Ramos (cell line): Measurements from ENCODE around the gene CNDP1.

Experiments used
- in situ Hi-C: fragments of 300-500 bp; cut with MboI; formaldehyde crosslinking; loops from one replicate; pipeline ENCODE4 v1.14.3; 2022; ENCODE audit warnings: low sequenced_read_pairs; ENCODE audit not compliant: unreplicated experiment

The CNDP1 gene

GRCh38 chr18:74505776-74506175 lies 28.5 kb upstream of the CNDP1 start:
- in situ Hi-C loops: no loop called here

DNA sequence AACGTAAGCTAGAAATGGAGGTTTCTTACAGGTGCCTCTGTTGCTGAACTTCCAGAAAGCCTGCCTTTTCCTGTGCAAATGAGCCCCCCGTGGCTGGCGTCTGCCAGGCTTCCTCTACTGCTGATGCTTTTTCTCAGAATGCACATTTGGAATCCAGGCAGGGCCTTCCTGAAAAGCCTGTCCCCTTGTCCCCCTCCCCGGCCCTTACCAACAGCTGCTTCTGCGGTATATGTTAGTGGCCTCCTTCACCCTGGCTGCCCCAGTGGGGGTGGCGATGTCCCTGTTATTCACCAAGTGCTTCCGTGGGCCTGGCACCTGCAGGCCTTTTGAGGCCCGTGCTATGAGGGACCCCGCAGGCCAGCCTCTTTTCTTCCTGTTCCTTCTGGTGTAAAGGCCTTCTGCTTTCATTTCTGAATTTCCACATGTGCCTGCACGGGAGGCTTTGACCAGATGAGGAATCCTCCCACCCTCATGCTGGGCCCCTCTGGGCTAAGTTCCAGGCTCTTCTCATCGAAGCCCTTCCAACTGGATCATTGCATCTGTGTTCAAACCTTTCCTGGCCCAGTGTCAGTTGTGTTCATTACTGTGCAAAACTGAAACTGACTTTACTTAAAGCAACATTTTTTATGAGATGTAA lies 27.7 kb upstream of the CNDP1 start:
- in situ Hi-C loops: no loop called here

DNA sequence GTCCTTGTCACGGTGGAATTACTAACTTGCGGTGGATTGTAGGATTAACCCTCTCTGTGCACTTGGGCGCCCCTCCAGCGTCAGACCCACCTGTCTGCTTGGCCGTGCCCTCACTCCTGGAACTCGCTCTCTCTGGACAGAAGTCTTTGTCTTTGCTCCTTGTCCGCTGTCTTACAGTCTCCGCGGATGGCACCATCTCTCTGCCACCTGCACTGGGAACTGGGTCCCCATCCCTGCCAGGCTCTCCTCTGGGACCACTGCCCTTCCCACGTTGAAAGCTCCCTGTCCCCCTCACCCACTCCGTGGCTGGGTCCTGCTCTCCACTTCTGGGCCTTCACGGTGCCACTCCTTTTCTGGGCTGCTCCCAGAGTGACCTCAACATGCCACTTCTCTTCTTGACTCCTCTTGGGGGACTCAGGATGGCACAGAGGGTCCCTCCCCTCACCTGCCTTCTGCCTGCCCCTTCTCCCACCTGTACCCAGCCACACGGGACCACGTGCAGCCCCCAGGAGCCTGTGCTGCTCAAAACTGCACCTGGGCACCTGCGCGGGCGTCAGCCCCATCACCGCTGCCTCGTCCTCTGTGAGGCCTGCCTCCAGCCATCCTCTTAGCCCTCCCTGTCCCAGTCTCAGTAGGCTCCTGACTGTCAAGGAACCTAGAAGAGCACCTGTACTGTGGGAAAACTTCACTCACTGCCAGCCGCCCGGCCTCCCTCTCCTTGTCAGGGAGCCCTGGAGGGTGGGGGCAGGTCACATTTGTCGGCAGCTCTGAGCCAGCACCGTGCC lies 27.0 kb upstream of the CNDP1 start:
- in situ Hi-C loops: no loop called here

DNA sequence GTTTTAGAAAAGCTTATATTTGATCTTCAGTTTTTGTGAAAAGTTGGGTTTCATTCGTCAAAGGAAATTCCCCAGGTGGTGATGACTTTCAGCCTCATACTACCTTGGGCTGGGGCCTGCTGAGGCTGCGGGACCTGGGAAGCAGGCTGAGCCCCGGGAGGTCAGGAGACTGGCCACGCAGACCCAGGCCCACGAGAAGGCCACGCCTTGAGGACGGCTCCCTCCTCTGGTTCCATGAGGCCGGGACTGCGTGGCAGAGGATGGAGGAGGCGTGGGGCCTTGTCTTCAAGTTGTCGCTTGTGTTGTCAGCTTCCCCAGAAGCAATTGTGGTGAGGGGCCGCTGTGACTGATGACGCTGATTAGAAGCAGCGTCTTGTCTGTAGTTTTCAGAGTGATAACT lies 26.4 kb upstream of the CNDP1 start:
- in situ Hi-C loops: no loop called here

- in situ Hi-C loops: no loop called here
Measured at GRCh38 chr18:74508366-74508765, 25.9 kb upstream of the CNDP1 start.

- in situ Hi-C loops: no loop called here
Measured at GRCh38 chr18:74508821-74509225, 25.5 kb upstream of the CNDP1 start.

- in situ Hi-C loops: no loop called here
Measured at GRCh38 chr18:74509856-74510769, 24.2 kb upstream of the CNDP1 start.

GRCh38 chr18:74510770-74511095 lies 23.6 kb upstream of the CNDP1 start:
- in situ Hi-C loops: no loop called here

GRCh38 chr18:74511823-74512222 lies 22.5 kb upstream of the CNDP1 start:
- in situ Hi-C loops: no loop called here

GRCh38 chr18:74512321-74513053 lies 21.8 kb upstream of the CNDP1 start:
- in situ Hi-C loops: no loop called here

GRCh38 chr18:74513149-74513882 lies 21.0 kb upstream of the CNDP1 start:
- in situ Hi-C loops: no loop called here

DNA sequence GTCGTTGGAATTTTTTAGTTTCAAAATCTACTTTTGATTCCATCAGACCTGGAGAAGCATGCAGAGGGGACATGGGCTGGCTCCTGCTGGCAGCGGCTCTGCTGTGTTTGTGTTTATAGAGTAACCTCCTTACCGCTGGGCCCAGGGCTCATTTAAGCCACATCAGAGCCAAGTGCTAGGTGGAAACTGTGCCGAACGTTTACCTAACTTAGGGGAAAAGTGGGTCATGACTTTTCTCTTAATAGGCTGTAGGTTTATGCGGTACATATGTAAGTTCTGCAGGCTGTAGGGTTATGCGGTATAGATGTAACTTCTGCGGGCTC lies 20.5 kb upstream of the CNDP1 start:
- in situ Hi-C loops: no loop called here

DNA sequence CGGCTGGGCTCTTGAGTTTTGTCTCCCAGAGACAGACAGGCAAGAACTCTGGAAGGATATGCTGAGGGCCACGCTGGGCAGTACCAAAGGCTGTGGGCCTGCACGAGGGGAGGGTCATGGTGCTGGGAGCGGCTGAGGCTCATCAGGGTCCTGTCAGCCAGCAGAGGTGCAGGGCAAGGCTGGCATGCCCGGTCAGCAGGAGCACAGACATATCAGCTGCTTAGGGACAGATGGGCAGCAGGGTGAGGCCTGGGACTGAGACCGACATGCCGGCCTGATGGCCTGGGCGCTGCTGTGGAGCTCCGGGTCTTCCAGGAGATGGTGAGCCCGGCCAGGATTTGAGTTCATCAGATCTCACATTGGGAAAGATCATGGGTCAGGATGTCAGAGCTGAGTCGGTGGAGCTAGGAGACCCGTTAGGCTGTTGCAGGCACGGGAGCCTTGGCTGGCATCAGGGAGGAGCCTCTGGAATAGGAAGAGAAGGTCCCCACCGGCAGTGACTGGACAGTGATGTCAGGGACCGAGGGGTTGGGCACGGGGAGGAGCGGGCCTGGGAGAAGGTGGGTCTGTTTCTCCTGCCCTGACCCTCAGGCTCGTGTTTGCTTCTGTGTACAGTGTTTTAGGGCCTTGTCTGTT lies 19.3 kb upstream of the CNDP1 start:
- in situ Hi-C loops: no loop called here

GRCh38 chr18:74515620-74516231 lies 18.6 kb upstream of the CNDP1 start:
- in situ Hi-C loops: no loop called here

DNA sequence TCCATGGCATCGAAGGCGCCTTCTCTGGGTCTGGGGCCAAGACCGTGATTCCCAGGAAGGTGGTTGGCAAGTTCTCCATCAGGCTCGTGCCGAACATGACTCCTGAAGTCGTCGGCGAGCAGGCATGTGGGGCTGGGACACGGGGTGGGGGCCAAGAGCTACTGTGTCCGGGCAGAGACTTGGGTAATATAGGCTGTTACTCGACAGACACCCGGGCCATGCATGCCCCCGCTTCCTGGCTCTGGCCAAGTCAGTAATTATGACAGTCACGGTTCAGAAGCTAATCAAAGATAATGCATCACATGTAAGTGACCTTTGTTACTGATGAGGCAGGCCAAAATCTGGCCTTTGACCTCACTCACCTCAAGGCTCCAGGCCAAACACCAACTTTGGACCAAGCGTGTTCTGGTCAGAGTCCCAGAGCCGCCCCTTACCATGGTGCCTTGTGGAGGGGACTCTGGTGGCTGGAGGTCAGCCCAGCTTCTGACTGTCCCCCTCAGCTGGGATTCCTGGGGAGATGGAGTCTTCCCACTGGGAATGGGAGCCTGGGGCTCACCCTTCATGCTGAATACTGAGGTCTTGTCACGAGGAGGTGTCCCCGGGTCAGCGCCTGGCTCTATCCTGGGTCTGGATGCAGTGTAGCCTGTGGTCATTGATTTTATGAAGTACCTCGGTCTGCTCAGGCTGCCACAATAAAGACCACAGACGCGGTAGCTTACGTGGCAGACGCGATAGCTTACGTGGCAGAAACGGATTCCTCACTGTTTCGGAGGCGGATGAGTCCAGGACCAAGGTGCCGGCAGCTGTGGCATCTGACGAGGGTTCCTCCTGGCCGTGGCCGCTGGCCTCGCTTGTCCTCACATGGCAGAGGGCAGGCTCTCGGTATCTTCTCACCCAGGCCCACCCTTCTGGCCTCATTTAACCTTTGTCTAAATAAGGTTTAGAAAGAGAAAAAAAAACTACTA lies 17.7 kb upstream of the CNDP1 start:
- in situ Hi-C loops: no loop called here

DNA sequence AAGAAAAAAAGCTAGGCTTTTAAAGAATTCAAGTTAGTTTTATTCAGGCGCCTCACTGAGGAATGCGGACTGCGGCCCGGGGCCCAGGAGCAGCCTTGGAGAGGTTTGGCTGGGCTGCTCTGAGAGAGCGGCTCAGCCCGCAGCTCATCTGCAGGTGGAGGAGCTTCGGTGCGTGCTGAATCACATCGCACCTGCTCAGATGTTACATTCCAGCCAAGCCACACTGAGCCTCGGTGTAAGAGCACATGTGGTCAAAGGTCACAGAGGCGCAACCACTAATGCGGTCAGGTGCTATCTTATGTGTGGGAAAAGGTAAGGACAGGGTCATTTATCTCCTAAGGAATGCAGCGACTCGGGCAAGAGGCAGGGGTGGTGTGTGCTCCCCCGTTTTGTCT lies 17.1 kb upstream of the CNDP1 start:
- in situ Hi-C loops: no loop called here

DNA sequence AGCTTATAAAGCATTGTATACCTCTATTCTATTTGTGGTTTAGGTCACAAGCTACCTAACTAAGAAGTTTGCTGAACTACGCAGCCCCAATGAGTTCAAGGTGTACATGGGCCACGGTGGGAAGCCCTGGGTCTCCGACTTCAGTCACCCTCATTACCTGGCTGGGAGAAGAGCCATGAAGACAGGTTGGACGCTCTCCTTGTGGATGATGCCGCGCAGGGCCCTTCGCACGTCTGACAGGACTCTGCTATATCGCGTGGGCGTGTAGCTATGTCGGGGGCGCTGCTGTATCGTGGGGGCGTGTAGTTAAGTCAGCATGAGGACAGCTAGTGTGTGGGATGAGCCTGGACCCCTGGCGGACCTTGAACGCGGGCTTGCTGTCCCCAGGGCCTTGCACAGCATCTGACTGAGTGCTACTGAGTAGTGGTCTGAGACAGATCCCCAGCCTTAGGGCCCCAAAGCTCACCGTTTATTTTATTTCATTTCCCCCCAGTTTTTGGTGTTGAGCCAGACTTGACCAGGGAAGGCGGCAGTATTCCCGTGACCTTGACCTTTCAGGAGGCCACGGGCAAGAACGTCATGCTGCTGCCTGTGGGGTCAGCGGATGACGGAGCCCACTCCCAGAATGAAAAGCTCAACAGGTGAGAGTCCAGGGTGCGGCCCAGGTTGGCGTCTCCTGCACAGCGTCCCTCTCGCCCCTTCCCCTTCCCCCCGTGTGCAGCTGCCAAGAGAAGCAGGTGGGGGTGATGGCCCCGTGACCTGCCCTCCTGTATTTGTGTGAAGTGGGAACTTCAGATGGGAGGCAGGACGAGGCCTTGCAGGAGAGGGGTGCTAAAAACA lies 15.6 kb upstream of the CNDP1 start:
- in situ Hi-C loops: no loop called here
